Trophoblast cell (in vitro differentiated cells and primary cell): ENCODE measurements around the gene USP49.

Experiments used
- DNase-seq, 2 donors: peaks; one replicate each; pipeline ENCODE4 v3.0.0-alpha.2; 2016
- H2AFZ ChIP-seq: 2 replicates; pipeline ENCODE4 v1.6.1; 2013; ENCODE audit warnings: low read length, moderate library complexity, mild to moderate bottlenecking; ENCODE audit not compliant: insufficient read depth, poor library complexity
- H2AK5ac ChIP-seq: 2 replicates; pipeline ENCODE4 v1.6.1; 2013; ENCODE audit warnings: mild to moderate bottlenecking, low read length
- H2BK120ac ChIP-seq: 2 replicates; pipeline ENCODE4 v1.6.1; 2013; ENCODE audit warnings: low read length, mild to moderate bottlenecking, moderate library complexity; ENCODE audit not compliant: insufficient read depth, poor library complexity
- H2BK12ac ChIP-seq: 2 replicates; pipeline ENCODE4 v1.6.1; 2013; ENCODE audit warnings: mild to moderate bottlenecking, low read length, moderate library complexity
- H2BK5ac ChIP-seq: 2 replicates; pipeline ENCODE4 v1.6.1; 2013; ENCODE audit warnings: low read length, low read depth, moderate library complexity, mild to moderate bottlenecking; ENCODE audit not compliant: poor library complexity
- H3K14ac ChIP-seq: 2 replicates; pipeline ENCODE4 v1.6.1; 2013; ENCODE audit warnings: mild to moderate bottlenecking, low read length
- H3K18ac ChIP-seq: 2 replicates; pipeline ENCODE4 v1.6.1; 2013; ENCODE audit warnings: mild to moderate bottlenecking, low read length
- H3K23ac ChIP-seq: 2 replicates; pipeline ENCODE4 v1.6.1; 2013; ENCODE audit warnings: low read length
- H3K27ac ChIP-seq: 2 replicates; pipeline ENCODE4 v1.5.1; 2013; ENCODE audit warnings: low read depth, mild to moderate bottlenecking, inconsistent platforms, low read length, moderate library complexity
- H3K27me3 ChIP-seq: 2 replicates; pipeline ENCODE4 v1.6.1; 2013; ENCODE audit warnings: inconsistent platforms, mild to moderate bottlenecking, low read length, moderate library complexity; ENCODE audit not compliant: insufficient read depth
- H3K36me3 ChIP-seq, 2 experiments: 1 replicate in 1 of 2; 2 replicates in 1 of 2; pipeline ENCODE4 v1.6.1; 2013; ENCODE audit warnings: low read length in 2 of 2, mild to moderate bottlenecking in 2 of 2, moderate library complexity in 1 of 2; ENCODE audit not compliant: insufficient read depth in 2 of 2, control insufficient read depth in 1 of 2
- H3K4ac ChIP-seq: 2 replicates; pipeline ENCODE4 v1.6.1; 2013; ENCODE audit warnings: low read depth, mild to moderate bottlenecking, low read length, moderate library complexity
- H3K4me1 ChIP-seq, 2 experiments: 1 replicate in 1 of 2; 2 replicates in 1 of 2; pipeline ENCODE4 v1.6.1; 2013; ENCODE audit warnings: low read length in 2 of 2, mild to moderate bottlenecking in 2 of 2, moderate library complexity in 1 of 2; ENCODE audit not compliant: insufficient read depth in 2 of 2, control insufficient read depth in 1 of 2
- H3K4me2 ChIP-seq: 2 replicates; pipeline ENCODE4 v1.6.1; 2013; ENCODE audit warnings: inconsistent platforms, mild to moderate bottlenecking, low read length, moderate library complexity
- H3K4me3 ChIP-seq: 2 replicates; pipeline ENCODE4 v1.5.1; 2013; ENCODE audit warnings: mild to moderate bottlenecking, low read depth, low read length, inconsistent platforms
- H3K79me1 ChIP-seq: one replicate; pipeline ENCODE4 v1.6.1; 2013; ENCODE audit warnings: low read length
- H3K79me2 ChIP-seq: 2 replicates; pipeline ENCODE4 v1.6.1; 2013; ENCODE audit warnings: low read length, mild to moderate bottlenecking; ENCODE audit not compliant: control insufficient read depth, insufficient read depth, poor library complexity
- H3K9ac ChIP-seq: 2 replicates; pipeline ENCODE4 v1.6.1; 2013; ENCODE audit warnings: mild to moderate bottlenecking, low read length
- H3K9me3 ChIP-seq: 2 replicates; pipeline ENCODE4 v1.6.1; 2013; ENCODE audit warnings: low read depth, mild to moderate bottlenecking, control low read depth, inconsistent platforms, low read length; ENCODE audit not compliant: insufficient read depth
- H4K12ac ChIP-seq: 2 replicates; pipeline ENCODE4 v1.6.1; 2013; ENCODE audit warnings: low read depth, mild to moderate bottlenecking, low read length, moderate library complexity
- H4K8ac ChIP-seq: 2 replicates; pipeline ENCODE4 v1.6.1; 2013; ENCODE audit warnings: low read depth, mild to moderate bottlenecking, low read length, moderate library complexity
- H4K91ac ChIP-seq: one replicate; pipeline ENCODE4 v1.6.1; 2013; ENCODE audit warnings: low read depth, mild to moderate bottlenecking, low read length, moderate library complexity
- WGBS: extraction: QIAGEN DNeasy Blood & Tissue Kit; methylation state at CpG from one replicate; pipeline ENCODE4 v1.1.7; 2013; ENCODE audit warnings: missing lambda C conversion rate; ENCODE audit not compliant: insufficient read length, insufficient coverage; ENCODE audit errors: extremely low coverage; 5-methylcytosine and 5-hydroxymethylcytosine counted together

Gene USP49

GRCh38 chr6:41824571-41825569 lies 70.3 kb downstream of the USP49 start:
- no peak overlapping the region for H2AFZ ChIP-seq
- no peak overlapping the region for H3K4ac ChIP-seq
- H3K23ac ChIP-seq = no peak overlapping the region
- no peak overlapping the region for H2BK120ac ChIP-seq
- WGBS = no CpG with 5 or more reads among the region's 13 CpGs
- no peak overlapping the region for H3K27ac ChIP-seq
- no peaks in the 10 kb centered on the region for H3K36me3 ChIP-seq
- no peak overlapping the region for H3K4me2 ChIP-seq
- no peaks in the 10 kb centered on the region for H3K79me2 ChIP-seq
- no peak overlapping the region for H3K14ac ChIP-seq
- H3K27me3 ChIP-seq = no peaks in the 10 kb centered on the region
- peak overlapping the region; percentile 31 for H2BK12ac ChIP-seq
- no peak overlapping the region for H3K4me3 ChIP-seq
- H3K79me1 ChIP-seq = no peaks in the 10 kb centered on the region
- no peak overlapping the region for H4K91ac ChIP-seq
- H4K8ac ChIP-seq = no peak overlapping the region
- no peaks in the 10 kb centered on the region for H3K9me3 ChIP-seq
- H4K12ac ChIP-seq = no peak overlapping the region
- H3K9ac ChIP-seq = no peak overlapping the region
- H2AK5ac ChIP-seq = no peak overlapping the region
- no peak overlapping the region for H2BK5ac ChIP-seq
- peaks cover 0 to 4% of the 10 kb centered on the region in 2 experiments for H3K4me1 ChIP-seq
- no peak overlapping the region for H3K18ac ChIP-seq
- no peak for DNase-seq

- Histone ChIP-seq H3K4ac (no peak overlapping the region), H2BK120ac (no peak overlapping the region), H3K9me3 (no peaks in the 10 kb centered on the region), H3K36me3 (no peaks in the 10 kb centered on the region), H2AK5ac (no peak overlapping the region), H2BK12ac (no peak overlapping the region), H3K14ac (no peak overlapping the region), H3K27me3 (no peaks in the 10 kb centered on the region), H2AFZ (no peak overlapping the region), H4K12ac (no peak overlapping the region), H3K18ac (no peak overlapping the region), H2BK5ac (no peak overlapping the region), H4K8ac (no peak overlapping the region), H3K4me2 (no peak overlapping the region), H3K9ac (no peak overlapping the region), H3K79me2 (no peaks in the 10 kb centered on the region), H3K4me3 (no peak overlapping the region), H3K4me1 (peaks cover 0 to 4% of the 10 kb centered on the region in 2 experiments), H4K91ac (no peak overlapping the region), H3K23ac (no peak overlapping the region), H3K79me1 (no peaks in the 10 kb centered on the region), H3K27ac (no peak overlapping the region)
- peak in 1 of 2 donors; percentile 58 for DNase-seq
- no CpG with 5 or more reads among the region's 1 CpG for WGBS
Measured at GRCh38 chr6:41823178-41823577, 72.0 kb downstream of the USP49 start.

GRCh38 chr6:41822021-41822420 lies 73.2 kb downstream of the USP49 start:
- DNase-seq = no peak
- Histone ChIP-seq H3K4me2 (no peak overlapping the region), H4K91ac (no peak overlapping the region), H3K4me3 (no peak overlapping the region), H3K79me2 (no peaks in the 10 kb centered on the region), H3K9ac (no peak overlapping the region), H3K14ac (no peak overlapping the region), H3K9me3 (no peaks in the 10 kb centered on the region), H3K18ac (no peak overlapping the region), H3K36me3 (no peaks in the 10 kb centered on the region), H4K12ac (no peak overlapping the region), H2BK120ac (no peak overlapping the region), H3K79me1 (no peaks in the 10 kb centered on the region), H2BK5ac (no peak overlapping the region), H3K23ac (no peak overlapping the region), H4K8ac (no peak overlapping the region), H2AFZ (no peak overlapping the region), H3K27ac (no peak overlapping the region), H3K27me3 (no peaks in the 10 kb centered on the region), H2BK12ac (no peak overlapping the region), H2AK5ac (no peak overlapping the region), H3K4ac (no peak overlapping the region), H3K4me1 (peaks cover 0 to 4% of the 10 kb centered on the region in 2 experiments)
- WGBS = no CpG with 5 or more reads among the region's 1 CpG

- DNase-seq = no peak
- no peak overlapping the region for H3K9ac ChIP-seq
- H3K36me3 ChIP-seq = no peaks in the 10 kb centered on the region
- H4K12ac ChIP-seq = no peak overlapping the region
- no peak overlapping the region for H3K4ac ChIP-seq
- WGBS = no CpG with 5 or more reads among the region's 4 CpGs
- no peaks in the 10 kb centered on the region for H3K27me3 ChIP-seq
- no peak overlapping the region for H2BK5ac ChIP-seq
- no peak overlapping the region for H2BK120ac ChIP-seq
- peaks cover 0 to 4% of the 10 kb centered on the region in 2 experiments for H3K4me1 ChIP-seq
- H2AK5ac ChIP-seq = no peak overlapping the region
- no peaks in the 10 kb centered on the region for H3K79me2 ChIP-seq
- no peaks in the 10 kb centered on the region for H3K9me3 ChIP-seq
- no peak overlapping the region for H3K23ac ChIP-seq
- H3K14ac ChIP-seq = no peak overlapping the region
- H4K8ac ChIP-seq = no peak overlapping the region
- no peak overlapping the region for H3K27ac ChIP-seq
- no peak overlapping the region for H2AFZ ChIP-seq
- peaks cover 4% of the 10 kb centered on the region for H3K79me1 ChIP-seq
- no peak overlapping the region for H3K18ac ChIP-seq
- no peak overlapping the region for H4K91ac ChIP-seq
- H3K4me2 ChIP-seq = no peak overlapping the region
- H2BK12ac ChIP-seq = no peak overlapping the region
- no peak overlapping the region for H3K4me3 ChIP-seq
Measured at GRCh38 chr6:41821266-41821665, 73.9 kb downstream of the USP49 start.
